Subcutaneous adipose tissue (tissue), 4 donors: ENCODE measurements around the gene FBXO8. TPM values are rescaled to one million over a fixed set of nuclear protein-coding genes. Genes with fewer than 3 reads are reported as not detected.

Experiments
- total RNA-seq, 4 donors: library from RNA; depleted of rRNA; stranded (reverse); fragments of >200 nt; gene quantifications; one replicate each; pipeline ENCODE4 v1.1.0, GENCODE V29; 2016
- TF ChIP-seq, protein P1 (sequence below): fragments of 450-650 bp; IDR thresholded peaks from one replicate; pipeline ENCODE4 v1.5.1; 2016; ENCODE audit warnings: low read depth, mild to moderate bottlenecking, control low read depth, antibody characterized with exemption, moderate library complexity

FBXO8 gene
- total RNA-seq, 4 donors from 2014 or later: 31.4 to 47.6 (median 40.1) TPM

DNA sequence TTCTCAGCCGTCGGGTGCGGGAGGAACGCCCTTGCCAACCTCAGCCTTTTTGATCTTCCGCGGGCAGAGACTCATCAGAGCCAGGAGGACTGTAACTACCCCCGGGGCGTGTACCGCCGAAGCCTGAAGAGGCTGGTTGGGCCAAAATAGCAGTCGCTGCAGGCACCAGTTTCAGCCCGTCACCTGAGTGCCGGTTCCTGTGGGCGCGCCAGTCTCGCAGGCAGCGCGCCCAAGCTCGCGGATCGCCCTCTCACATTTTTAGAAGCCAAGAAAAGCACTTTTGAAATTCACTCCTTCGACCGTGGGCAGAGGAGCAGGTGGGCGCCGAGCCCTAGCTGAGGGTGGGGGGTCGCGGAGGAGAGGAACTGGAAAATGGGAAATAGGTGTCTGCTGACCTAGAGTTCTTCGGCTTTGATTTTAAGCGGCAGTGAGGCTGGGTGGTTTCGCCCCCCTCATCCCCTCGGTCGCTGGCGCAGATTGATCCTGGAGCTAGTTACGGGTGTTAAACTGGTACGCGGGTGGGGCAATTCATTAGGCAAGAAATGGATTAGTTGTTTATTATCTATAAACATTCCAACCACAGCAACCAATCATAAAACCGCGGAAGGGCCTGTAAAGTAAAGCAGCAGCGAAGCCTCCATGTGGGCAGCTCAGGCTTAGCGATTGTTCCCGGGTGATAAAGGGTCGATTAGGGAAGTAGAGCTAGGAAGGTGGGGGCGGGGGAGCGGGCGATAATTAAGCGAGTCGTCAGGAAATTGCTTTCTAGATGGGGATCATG, 69.2 kb downstream of the FBXO8 start:
- TF ChIP-seq, protein P1, sequence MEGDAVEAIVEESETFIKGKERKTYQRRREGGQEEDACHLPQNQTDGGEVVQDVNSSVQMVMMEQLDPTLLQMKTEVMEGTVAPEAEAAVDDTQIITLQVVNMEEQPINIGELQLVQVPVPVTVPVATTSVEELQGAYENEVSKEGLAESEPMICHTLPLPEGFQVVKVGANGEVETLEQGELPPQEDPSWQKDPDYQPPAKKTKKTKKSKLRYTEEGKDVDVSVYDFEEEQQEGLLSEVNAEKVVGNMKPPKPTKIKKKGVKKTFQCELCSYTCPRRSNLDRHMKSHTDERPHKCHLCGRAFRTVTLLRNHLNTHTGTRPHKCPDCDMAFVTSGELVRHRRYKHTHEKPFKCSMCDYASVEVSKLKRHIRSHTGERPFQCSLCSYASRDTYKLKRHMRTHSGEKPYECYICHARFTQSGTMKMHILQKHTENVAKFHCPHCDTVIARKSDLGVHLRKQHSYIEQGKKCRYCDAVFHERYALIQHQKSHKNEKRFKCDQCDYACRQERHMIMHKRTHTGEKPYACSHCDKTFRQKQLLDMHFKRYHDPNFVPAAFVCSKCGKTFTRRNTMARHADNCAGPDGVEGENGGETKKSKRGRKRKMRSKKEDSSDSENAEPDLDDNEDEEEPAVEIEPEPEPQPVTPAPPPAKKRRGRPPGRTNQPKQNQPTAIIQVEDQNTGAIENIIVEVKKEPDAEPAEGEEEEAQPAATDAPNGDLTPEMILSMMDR: no peak

DNA sequence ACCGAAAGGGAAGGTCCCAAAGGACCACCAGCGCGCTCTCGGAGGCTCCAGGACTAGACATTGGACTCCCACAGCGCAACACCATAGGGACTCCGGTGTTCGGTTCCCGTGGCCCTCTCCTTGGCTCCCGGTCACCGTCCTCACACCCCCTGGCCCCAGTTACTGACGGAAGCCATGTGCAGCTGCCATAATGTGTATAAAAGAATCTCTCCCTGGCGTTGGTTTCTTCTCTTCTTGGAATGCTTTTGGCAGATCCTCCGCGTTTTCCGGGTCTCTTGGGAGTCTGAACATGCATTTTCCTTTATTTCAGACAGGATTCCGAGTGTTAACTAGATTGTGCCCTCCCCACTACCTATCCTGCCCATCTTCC, 69.8 kb downstream of the FBXO8 start:
- TF ChIP-seq, protein P1: no peak

DNA sequence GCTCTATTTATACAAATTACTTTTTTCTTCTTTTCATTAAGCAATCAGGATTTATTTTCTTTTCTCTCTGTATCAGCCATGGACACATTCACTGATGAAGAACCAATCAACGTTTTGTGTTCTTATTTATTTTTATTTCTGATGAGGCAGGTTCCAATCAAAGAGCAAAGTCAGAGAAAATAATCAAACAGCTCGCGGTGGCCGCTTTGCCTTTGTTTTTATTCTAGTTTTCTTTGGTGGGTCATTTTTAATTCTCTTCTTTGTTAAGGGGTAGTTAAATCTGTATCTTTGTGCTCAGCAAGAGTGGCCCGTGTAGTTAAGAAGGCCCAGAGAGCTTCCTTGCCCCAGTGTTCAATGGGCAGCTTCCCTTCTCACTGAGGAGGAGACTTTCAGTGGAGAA, 71.4 kb downstream of the FBXO8 start:
- TF ChIP-seq, protein P1: no peak

DNA sequence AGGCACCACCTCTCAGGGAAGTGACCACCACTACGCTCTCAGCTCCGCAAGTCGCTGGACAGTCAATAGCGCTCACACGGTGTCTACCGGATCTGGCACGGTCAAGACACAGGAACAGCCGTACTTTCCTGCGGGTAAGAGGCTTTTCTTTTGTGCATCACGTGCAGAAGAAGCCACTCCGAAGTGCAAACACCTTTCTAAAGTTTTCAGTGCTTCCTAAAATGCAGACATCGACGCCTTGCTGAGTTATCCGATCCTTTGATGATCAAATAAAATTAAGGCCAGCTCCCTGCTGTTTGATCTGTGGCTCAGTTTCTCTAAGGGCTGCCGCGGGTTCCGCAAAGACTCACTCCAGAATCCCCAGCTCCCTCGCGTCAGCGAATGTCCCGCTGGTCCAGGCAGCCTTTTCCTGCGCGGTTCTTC, 71.8 kb downstream of the FBXO8 start:
- TF ChIP-seq, protein P1: no peak

DNA sequence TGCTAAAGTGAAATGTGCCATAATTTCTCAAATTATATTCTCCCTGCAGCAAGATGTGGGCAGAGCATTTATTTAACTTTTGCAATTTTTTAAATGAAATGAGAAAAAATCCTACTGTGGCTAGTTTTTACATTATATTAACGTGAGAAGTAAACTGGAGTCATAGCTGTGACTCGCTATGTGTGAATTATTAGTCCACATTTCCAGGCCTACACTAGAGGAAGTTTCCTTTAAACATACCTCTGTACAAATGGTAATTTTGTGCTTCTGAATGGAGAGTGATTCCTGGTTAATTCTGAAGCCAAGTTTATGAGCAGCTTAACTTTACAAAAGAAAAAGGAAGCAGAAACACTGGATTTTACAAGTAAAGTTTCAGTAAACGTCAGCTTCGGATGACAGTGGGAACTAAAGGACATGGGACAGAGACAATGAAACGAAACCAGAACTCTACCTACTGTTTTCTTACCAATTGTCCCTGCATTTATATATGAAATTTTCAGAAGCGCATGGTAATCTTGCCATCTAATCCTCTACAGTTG, 72.4 kb downstream of the FBXO8 start:
- TF ChIP-seq, protein P1: no peak

DNA sequence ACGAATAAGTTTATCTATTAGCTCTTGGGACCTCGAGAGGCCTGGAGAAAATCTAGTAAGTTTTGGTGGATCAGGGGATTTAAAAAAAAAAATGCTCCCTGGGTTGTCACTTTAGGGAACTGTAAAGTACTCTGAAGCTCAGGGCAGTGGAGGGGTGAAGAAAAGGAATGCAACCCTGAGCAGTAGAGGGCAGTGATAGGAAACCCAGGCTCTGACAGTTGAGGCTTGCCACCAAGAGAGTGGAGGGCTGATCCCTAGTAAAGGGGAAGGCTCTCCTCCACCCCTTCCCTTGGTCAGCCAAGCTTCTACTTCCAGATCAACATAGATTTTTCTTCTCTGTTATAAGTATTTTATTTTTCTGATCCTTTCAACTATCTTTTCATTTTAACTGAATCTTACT, 73.1 kb downstream of the FBXO8 start:
- TF ChIP-seq, protein P1: no peak

DNA sequence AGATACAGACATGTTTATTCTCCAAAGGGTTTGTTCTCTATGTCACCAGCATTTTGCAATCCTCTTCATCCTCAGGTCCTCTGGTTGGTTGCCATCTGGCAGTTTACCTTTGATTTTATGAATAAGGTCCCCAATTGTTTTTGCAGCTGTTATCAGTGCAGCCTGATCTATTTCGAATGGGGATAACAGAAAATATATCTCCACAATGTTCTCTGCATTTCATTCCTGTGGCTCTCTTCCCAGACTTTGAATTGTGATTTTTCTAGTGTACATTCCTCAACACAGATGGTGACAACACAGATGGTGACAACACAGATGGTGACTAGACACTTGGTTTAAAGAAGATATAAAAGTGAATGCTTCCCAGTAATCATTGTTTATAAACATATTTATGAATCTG, 74.1 kb downstream of the FBXO8 start:
- TF ChIP-seq, protein P1: no peak
